Hematopoietic multipotent progenitor cell (in vitro differentiated cells): ENCODE results near the gene TTC9B. TPM values are rescaled to one million over a fixed set of nuclear protein-coding genes. Genes with fewer than 3 reads are reported as not detected.

Experiments
- DNase-seq, 3 donors: peaks; one replicate each; pipeline ENCODE4 v3.0.0-alpha.2; 2011 to 2015; ENCODE audit warnings: low read depth in 2 of 3, low spot score in 2 of 3
- total RNA-seq: library from RNA; depleted of rRNA; stranded (reverse); fragments of >200 nt; gene quantifications from one replicate; pipeline ENCODE4 v1.2.3, GENCODE V29; 2012

Gene TTC9B
- total RNA-seq, 1 donor: under 0.01 TPM

DNA sequence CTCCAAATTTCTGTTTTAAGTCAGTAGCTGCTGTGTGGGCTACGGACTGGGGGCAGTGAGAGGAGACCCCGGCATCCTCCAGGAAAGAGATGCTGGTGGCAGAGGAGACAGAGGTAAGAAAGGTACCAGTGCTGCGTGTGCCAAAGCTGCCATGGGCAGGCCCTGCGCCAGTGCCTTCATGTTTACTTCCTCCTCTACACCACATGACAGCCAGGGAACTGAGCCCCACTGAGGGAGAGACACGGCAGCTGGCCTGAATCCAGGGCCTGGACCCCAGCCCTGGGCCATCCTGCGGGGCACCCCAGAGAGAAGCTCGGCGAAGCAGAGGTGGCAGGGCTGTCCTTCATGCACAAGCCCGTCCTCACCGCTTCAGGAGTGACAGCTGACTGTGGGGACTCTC lies 31.0 kb upstream of the TTC9B start:
- DNase-seq: no peak

DNA sequence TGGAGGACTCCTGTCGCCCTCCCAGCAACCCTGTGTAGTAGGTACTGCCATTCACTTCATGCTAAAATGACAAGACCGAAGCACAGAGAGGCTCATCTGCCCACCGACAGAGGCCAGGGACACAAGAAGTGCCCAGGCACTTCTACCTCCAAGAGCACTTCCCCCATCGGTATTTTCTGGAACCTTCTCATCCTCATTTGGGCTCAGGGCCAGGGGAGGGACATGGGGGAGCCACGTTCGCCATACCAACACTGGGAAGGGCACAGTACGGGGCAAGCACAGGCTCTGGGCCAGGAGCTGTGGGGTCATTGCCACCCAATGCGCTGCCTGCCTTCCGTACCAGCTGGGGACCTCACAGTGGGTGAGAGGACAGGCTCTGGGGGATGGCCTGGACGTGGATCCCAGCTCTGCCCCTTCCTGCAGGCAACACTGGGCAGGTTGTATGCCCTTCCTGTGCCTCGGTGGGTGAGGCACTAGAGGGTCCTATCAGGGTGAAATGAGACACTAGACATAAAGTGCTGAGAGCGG lies 29.6 kb upstream of the TTC9B start:
- no peak for DNase-seq

DNA sequence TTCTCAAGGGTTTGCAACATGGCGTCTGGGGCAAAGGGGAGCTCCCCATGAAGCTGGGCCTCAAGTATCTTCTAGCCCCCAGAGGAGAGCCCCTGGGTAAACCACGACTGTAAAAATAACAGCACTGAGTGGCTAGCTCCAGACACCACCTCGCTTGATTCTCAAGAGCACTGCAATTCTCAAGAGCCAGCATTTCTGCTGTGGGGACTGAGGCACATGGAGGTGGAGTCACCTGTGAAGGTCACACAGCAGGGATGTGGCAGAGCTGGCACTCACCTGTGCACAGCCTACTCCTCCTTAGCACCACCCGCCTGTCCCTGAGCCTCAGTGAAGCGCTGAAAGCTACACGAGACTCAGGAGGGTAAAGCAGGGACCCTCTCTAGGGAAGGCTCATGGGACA lies 29.0 kb upstream of the TTC9B start:
- no peak for DNase-seq

DNA sequence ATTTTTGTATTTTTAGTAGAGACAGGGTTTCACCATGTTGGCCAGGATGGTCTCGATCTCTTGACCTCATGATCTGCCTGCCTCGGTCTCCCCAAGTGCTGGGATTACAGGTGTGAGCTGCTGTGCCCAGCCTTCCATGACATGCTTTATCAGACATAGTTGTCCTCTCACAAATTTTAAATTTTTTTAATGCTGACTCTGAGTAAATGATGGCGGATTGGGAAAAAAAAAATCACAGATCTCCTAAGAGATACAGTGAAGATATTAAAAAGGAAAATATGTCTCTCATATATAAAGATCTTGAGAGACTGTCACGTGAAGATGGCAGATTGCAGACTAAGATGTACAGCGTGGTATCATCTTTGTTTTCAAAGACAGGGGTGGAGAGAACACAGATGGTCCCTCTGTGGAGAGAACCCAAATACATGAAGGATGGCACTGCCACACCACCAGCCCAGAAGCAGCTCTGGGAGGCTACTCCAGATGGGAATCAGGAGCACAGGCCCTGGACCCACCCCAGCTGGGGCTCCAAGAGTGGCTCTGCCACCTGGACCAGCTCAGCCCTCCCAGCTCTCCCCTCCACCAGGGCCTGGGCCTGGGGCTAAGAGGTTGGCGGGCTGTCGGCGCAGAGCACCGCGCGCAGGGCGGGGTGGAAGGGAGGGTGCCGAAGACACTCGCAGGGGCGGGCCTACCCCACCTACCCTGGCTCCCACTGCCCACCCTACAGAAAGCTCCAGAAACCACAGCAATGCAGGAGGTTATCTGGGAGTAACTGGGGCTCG lies 28.3 kb upstream of the TTC9B start:
- no peak for DNase-seq

DNA sequence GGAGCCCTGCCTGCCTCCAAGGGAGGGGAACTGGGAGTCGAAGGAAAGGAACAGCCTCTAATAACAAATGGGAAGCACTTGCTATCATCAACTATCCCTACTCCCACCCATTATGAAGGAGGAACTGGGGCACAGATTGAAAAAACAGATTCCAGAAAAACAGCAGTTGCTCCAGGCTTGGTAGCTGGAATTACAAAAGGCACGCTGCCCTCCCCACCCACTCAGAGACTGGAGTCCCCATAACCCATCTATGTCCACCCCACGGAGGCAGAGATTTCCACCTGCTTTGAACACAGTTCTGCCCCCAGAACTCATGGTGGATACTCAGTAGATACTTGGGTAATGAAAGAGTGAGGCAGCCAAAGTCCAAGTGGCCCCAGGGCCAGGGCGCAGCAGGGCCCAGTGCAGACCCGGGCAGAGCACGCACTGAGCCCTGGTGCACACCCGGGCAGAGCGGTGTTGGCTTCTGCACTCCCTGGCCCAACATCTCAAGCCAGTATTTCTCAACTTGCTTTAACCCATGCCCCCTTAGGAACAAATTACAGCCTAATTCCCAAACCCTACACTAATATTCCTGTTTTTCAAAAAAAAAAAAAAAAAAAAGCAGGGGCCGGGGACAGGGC lies 27.4 kb upstream of the TTC9B start:
- DNase-seq: no peak

DNA sequence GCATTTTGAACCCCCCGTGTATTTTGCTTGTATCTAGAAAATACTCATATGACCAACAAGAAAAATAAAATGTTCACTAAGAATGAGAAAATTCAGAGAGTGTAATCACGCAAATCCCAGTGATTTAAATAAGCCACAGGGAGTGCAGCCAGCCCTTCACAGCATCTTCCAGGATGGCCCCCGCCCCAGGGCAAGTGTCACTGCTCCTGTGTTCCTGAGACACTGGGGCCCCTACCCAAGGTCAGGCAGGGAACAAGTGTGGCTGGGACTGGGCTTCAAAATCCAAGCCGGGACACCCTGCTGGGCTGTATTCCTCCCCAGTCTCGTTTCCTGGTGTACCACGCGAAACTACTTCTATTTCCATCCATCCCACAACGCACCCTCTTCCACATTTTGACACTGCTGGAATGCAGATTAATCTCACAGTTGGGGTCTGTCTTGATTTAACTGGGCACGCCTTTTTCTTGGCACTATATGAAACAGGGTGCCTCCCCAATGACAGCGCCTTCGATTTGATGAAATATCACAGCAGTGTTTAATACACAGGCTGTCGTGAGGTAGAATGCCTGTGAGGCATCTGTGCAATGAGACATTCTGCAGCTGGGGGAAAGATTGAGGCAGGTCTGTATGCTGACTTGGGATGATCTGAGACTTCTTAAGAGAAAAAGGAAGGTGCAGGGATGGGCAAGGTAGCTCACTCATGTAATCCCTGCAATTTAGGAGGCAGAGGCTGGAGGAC lies 26.6 kb upstream of the TTC9B start:
- DNase-seq: no peak

DNA sequence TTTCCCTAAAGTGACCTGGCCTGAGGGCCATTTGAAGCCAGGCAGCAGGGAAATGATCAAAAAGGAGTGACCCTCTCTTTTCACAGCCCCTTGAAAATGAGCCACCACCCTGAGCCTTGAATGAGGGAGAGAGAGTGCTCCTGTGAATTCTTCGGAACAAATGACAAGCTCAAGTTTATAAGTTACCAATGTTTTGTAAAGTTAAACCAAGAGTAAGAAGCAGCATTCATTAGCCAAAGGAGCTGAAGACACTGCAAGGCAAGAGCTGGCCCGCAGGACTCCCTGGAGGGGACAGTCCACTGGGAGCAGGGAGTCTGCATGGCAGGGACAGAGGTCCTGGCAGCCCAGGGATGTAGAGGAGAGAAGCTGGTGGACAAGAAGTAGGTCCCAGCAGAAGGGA lies 25.0 kb upstream of the TTC9B start:
- no peak for DNase-seq

DNA sequence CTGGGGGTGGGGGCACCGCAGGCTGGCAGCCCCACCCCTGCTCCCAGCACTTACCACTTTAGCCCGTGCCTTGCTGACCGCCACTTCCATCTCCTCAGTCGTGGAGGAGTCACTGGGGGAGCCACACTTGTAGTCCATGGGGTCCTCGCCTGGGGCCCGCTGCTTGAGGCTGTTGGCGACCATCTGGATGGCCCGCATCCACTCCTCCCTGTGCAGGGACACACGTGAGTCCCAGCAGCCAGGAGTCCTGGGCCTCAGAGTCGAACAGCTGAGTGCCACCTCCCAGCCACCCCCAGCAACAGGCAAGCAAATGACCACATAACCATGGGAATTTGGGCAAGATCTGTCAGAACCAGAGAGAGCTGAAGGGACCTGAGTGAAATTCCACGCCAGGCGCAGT lies 24.3 kb upstream of the TTC9B start:
- DNase-seq: no peak

DNA sequence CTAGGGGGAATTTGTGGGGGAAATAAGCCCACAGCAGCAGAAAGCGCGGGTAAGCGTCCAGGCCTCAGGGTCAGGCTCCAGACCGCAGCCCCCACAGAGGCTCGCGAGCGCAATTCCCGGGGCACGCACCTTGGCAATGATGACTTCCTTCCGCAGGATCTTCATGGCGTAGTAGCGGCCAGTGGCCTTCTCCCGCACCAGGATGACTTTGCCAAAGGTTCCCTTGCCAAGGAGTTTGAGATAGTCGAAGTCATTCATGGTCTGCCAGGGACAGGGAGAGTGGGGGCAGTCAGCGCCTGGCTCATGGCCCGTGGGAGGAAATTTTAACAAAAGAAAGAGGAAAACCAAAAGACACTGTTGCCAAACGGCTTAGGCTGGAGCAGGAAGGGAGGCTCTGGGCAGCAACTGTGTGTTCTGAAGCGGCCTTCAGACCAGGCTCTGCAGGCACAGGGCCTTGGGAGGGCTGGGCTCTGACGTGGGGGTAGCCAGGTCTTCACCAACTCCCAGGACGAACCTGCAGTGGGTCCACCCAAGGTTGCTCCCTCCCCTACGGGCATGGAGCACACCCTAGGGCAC lies 23.7 kb upstream of the TTC9B start:
- no peak for DNase-seq

DNA sequence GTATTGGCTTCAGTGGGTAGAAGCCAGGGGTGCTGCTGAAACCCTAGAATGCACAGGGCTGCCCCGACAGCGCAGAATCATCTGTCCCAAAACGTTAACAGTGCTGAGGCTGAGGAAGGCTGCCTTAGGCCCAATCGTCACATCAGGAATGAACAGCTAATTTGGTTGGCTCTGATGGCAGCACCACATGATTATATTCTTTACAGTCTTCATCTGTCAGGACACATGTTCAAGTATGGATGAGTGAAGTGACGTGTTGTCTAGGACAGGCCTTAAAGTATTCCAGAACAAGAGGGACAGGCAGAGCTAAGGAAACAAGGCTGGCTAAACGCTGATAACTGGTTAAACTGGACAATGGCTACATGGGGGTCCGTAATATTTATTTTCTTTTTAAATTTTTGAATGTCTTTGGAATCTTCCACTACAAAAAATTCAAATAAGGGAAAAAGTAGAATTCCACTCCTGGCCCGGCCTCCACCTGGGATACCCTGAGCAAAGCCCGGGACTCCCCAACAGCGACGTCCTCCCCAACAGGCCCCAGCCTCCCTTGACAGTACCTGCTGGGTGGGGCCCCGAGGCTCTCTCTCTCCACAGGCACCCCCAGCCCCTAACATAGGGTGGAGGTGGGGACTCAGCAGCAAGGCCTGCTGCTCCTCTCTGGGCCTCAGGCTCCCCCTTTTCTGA lies 23.1 kb upstream of the TTC9B start:
- no peak for DNase-seq

DNA sequence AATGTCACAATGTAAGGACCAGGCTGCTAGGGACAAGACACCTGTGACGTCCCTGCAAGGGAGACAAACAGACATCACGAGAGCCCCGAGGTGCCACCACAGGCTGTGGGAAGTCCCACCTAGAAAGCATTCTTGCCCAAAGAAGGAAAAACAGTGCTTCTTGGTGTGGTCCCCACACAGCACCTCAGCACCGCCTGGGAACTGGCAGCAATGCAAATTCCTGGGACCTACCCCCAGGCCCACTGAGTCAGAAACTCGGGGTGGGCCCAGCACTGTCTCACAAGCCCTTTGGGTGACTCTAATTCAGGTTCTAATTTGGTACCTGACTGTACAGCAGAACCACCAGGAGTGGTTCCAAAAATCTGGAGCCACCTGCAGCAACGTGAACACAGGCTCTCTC lies 22.1 kb upstream of the TTC9B start:
- no peak for DNase-seq

DNA sequence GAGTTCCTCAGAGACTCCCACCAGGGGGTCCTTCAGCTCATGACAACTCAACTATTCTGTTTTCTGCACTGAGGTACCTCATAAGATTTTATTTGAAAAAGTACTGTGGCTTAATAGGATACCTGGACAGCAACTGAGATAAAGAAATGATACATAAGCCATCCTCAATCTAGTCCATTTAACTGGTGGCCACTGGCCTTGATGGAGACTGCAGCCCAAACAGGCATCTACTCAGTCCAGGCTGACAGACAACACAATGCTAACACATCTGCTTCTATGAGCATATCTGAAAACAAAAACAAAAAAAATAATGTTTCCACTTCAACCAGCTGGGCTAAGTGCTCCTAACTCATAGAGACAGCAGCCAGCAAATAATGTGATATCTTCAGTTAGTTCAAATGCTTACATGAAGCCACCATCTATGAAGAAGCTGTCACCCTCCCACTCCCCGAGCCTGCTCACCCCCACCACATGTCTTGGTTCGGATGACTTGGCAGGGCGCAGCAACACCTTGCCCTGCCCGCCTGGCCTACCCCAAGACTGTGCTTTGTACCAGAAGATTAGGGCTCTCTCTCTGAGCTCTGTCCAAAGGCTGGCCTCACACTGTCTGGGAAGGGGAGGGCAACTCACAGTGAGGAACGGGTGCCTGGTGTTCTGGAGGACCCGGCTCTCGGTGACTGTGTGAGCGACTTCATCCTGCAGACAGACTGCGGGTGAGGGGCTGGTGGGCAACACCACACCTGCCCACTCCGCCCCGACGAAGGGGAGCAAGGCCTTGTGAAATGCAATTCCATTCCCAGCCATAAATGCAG lies 21.4 kb upstream of the TTC9B start:
- no peak for DNase-seq

DNA sequence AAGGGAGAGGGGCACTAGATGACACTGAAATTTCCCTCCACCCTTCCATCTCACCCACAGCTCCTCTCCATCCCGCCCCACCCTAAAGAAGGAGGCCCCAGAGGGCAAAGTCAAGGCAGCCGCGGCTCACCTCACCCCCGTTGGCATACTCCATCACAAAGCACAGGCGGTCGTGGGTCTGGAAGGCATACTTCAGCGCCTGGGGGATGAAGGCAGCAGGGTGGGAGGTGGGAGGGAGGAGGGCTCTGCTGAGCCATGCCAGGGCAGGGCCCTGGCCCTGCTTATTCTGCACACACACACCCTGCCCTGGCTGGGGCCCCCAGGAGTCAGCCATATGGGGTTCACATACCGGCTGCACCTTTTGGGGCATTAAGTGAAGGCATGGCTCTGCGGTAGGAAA lies 20.6 kb upstream of the TTC9B start:
- DNase-seq: no peak

DNA sequence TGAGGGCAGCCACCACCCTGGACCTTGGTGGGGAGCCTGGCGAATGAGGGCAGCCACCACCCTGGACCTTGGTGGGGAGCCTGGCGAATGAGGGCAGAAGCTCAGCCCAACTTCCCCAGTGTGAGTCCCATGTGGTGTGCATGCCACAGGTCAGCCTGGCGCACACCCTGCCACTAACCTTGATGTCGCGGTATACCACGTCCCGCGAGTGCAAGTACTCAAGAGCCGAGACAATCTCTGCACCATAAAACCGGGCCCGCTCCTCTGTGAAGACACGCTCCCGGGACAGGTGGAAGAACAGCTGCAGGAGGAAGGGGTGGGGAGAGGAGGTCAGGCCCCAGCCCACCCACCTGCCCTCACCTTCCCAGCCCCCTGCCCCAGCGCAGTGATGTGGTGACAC lies 19.6 kb upstream of the TTC9B start:
- DNase-seq: no peak

DNA sequence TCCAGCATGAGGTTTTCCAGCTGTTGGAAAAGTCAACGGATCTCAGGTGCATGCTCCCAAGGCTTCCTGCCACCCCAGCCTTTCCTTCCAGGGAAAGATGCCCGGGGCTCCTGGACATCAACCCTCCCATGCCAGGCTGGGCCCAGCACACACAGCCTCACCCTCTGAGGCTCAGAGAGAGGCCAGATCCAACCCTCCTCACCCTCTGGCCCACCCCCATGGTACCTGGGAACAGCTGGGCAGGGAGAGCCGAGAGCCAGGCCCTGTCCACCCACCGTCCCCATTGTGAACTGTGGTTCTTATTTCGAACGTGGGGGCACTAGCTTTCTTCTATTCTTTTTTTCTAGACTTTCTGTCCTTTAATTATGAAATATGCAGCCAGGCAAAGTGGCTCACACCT lies 18.2 kb upstream of the TTC9B start:
- DNase-seq: no peak

DNA sequence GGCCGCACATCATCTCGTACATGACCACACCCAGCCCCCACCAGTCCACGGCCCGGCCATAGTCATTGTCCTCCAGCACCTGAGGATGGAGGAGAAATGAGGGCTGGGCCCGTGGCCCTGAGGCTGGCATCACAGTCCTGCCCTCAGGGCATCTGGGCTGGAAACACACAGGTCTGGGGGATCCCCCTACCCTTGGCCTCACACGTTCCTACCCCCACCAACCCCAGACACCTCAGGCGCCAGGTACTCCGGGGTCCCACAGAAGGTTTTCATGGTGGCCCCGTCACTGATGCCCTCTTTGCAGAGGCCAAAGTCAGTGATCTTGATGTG lies 17.8 kb upstream of the TTC9B start:
- DNase-seq: no peak

DNA sequence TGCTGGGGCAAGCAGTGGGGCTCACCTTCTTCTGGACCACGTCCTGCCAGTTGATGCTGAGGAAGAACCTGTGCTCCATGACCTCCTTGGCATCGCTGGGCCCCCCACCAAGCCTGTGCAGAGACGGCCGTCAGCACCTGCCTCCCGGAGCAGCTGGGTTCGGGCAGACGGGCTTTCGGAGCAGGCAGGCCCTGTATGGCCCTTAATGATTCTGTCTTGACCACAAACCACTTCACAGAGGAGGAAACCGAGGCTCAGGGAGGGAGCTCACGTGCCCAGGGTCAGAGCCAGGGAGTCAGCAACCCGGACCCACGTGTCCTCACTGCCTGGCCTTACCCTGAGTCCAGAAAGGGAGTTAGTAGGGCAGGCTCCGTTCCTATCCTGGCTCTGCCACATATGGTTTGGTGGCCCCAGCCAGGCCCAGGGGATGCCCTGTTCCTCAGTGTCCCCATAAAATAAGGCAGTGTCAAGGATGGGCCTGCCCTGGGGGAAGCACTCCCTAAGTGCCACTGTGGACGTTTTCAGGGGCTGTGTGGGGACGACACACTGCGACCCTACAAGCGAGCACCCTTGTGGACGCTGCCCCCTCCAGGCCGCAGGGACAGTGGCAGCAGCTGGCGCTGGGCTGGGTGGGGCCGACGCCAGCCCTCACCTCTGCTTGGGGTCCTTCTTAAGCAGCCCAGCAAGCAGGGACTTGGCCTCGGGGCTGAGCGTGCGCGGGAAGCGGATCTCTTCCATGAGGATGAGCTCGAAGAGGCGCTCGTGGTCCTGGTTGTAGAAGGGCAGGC lies 17.2 kb upstream of the TTC9B start:
- DNase-seq: no peak

DNA sequence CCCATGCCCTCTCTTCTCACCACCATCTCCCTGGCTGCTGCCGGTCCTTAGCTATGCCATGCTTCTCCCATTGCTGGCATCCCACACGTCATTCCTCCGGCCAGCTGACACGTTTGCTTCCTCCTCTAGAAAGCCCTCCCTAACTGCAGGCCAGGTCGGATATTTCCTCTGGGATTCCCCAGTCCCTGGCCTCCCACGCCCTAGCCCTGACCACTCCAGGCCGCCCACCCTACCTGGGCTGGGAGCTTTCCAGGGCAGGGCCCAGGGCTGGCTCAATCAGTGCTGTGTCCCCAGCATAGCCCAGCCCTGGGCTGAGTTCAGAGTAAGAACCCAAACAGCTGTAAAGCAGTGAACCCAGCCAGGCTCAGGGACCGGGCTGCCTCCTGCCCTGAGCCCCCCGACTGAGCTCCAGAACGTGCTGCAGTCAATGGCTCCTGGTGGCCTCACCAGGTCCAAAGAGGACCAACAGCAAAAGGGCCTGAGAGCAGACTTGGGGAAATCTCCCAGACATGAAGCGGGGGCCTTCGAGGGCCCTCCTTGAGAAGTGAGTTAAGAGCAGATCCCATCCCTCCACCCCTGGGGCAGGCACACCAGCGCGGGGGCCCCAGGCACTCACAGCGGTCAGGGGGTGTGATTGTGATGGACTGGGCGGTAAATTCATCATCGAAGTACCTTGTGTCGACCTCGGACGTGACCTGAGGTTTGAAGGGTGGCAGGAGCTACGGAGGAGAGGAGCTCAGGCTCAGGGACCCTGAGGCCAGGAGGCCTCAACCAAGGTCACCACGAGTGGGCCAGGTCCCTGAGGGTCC lies 16.4 kb upstream of the TTC9B start:
- DNase-seq: no peak
